ENCODE data around the gene RAB7B. TPM values are rescaled to one million over a fixed set of nuclear protein-coding genes. Genes with fewer than 3 reads are reported as not detected.

The RAB7B gene
- total and polyA plus RNA-seq, 2 donors from 2014 or later, result 0.73 to 2.0 TPM

DNA sequence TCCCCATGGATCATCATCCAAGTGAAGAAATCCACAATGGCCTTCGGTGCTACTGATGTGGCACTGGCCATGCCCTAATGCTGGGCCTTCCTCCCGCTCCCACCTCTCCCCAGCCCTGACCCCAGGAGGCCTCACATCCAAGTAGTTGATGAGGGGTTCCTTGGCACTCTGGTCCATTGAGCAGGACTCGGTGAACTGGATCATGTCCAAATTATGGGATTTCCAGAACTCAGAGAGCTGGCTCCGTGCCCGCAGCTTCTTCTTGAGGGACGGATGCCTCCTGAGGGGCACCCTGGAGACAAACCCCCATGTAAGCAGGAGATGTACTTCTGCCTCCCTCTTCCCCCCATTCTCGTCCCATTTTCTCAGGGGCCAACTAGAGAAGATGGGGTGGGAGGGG is 19.6 kb upstream of the RAB7B start:
- H3K9me3 ChIP-seq (ENCODE audit: control insufficient read depth in 2 of 3, insufficient read depth in 1 of 3, low read length in 3 of 3), result no peaks in the 10 kb centered on the region
- no peak for FAIRE-seq
- TF ChIP-seq, protein P1, sequence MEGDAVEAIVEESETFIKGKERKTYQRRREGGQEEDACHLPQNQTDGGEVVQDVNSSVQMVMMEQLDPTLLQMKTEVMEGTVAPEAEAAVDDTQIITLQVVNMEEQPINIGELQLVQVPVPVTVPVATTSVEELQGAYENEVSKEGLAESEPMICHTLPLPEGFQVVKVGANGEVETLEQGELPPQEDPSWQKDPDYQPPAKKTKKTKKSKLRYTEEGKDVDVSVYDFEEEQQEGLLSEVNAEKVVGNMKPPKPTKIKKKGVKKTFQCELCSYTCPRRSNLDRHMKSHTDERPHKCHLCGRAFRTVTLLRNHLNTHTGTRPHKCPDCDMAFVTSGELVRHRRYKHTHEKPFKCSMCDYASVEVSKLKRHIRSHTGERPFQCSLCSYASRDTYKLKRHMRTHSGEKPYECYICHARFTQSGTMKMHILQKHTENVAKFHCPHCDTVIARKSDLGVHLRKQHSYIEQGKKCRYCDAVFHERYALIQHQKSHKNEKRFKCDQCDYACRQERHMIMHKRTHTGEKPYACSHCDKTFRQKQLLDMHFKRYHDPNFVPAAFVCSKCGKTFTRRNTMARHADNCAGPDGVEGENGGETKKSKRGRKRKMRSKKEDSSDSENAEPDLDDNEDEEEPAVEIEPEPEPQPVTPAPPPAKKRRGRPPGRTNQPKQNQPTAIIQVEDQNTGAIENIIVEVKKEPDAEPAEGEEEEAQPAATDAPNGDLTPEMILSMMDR (IDR thresholded peaks at IDR 0.05; ENCODE audit: borderline replicate concordance, extremely low read depth, insufficient read depth), result no peak
- H3K9ac ChIP-seq (ENCODE audit: low read length in 3 of 3), result no peak overlapping the region
- no peak overlapping the region for H3K27ac ChIP-seq (ENCODE audit: low read depth in 2 of 2, low read length in 2 of 2)
- H3K4me3 ChIP-seq (ENCODE audit: low read length in 3 of 3), result no peak overlapping the region
- H3K4me1 ChIP-seq (ENCODE audit: control insufficient read depth in 2 of 3, insufficient read depth in 2 of 3, low read depth in 1 of 3, low read length in 3 of 3), result no peaks in the 10 kb centered on the region
- intact Hi-C loops (cut with DNase I), result no loop called here
- no peaks in the 10 kb centered on the region for H3K27me3 ChIP-seq (ENCODE audit: control insufficient read depth, insufficient read depth, low read length)
- no peak for DNase-seq
- H3K36me3 ChIP-seq (ENCODE audit: control insufficient read depth in 2 of 3, insufficient read depth in 3 of 3, low read length in 3 of 3), result no peaks in the 10 kb centered on the region

DNA sequence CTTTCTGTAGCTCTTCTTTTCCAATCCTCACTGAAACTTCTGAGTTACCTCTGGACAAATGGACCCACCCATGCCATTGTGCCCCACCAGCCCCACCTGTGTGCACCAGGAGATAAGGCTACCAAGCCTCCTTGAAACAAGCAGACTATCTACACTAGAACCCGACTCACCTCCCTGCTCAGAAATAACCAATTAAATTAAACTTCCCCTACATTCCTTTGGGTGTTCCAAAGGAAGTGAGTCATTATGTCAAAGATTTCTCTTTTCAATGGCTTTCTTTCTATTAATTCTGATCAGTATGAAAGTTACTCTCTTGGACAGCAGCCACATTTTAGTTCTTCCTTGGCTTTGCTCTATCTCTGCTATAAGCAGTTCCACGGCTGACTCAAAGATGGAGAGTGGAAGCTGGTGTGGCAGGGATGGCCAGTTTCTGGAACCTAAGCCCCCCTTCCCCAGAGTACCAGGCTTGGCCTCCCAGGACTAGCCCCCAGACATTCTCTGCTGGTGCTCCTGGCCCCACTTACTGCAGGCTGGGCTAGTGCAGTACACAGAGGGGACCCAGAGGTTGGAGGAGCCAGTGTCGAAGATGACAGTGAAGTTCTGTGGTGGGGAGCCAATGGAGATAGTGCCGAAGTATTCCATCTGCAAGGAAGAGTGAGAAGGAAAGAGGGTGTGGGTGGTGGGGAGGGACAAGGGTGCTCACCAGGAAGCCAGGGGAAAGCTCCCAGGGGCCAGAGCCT is 18.6 kb upstream of the RAB7B start:
- FAIRE-seq (no peak), DNase-seq (no peak)
- Histone ChIP-seq H3K9me3 (ENCODE audit: control insufficient read depth in 2 of 3, insufficient read depth in 1 of 3, low read length in 3 of 3) (no peaks in the 10 kb centered on the region), H3K36me3 (ENCODE audit: control insufficient read depth in 2 of 3, insufficient read depth in 3 of 3, low read length in 3 of 3) (no peaks in the 10 kb centered on the region), H3K4me1 (ENCODE audit: control insufficient read depth in 2 of 3, insufficient read depth in 2 of 3, low read depth in 1 of 3, low read length in 3 of 3) (no peaks in the 10 kb centered on the region), H3K4me3 (ENCODE audit: low read length in 3 of 3) (no peak overlapping the region), H3K27me3 (ENCODE audit: control insufficient read depth, insufficient read depth, low read length) (no peaks in the 10 kb centered on the region), H3K9ac (ENCODE audit: low read length in 3 of 3) (no peak overlapping the region), H3K27ac (ENCODE audit: low read depth in 2 of 2, low read length in 2 of 2) (no peak overlapping the region)
- TF ChIP-seq, protein P1 (IDR thresholded peaks at IDR 0.05; ENCODE audit: borderline replicate concordance, extremely low read depth, insufficient read depth), result no peak
- intact Hi-C loops (cut with DNase I), result no loop called here

DNA sequence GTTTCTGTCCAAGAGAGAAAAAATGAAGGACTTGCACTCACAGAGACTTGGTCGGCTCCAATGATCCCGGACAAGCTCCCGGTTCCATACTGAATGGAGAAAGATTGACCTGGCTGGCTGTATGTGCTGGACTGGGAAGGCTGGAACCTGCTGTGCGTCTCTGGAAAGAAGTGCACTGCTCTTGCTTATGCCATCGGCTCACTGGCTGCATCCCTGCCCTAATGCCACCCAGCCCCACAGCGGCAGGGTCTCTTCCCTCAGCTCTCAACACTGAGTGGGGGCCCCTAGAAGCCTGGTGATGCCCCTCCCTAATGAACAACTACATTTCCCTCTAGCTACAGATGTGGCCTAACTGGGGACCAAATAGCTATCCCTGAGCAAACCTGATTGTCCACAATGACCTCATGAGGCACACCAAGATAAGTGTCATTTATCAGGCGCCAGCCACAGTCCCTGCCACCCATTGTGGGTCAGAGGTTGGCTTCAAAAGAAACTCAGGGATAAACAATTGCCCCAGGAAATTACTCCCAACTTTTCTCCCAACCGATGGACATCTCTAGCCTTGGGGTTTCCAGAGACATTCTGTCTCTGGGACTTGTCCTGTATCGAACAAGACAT is 17.9 kb upstream of the RAB7B start:
- FAIRE-seq (no peak), DNase-seq (no peak)
- Histone ChIP-seq H3K27ac (ENCODE audit: low read depth in 2 of 2, low read length in 2 of 2) (no peak overlapping the region), H3K36me3 (ENCODE audit: control insufficient read depth in 2 of 3, insufficient read depth in 3 of 3, low read length in 3 of 3) (no peaks in the 10 kb centered on the region), H3K4me3 (ENCODE audit: low read length in 3 of 3) (no peak overlapping the region), H3K9ac (ENCODE audit: low read length in 3 of 3) (no peak overlapping the region), H3K27me3 (ENCODE audit: control insufficient read depth, insufficient read depth, low read length) (no peaks in the 10 kb centered on the region), H3K4me1 (ENCODE audit: control insufficient read depth in 2 of 3, insufficient read depth in 2 of 3, low read depth in 1 of 3, low read length in 3 of 3) (no peaks in the 10 kb centered on the region), H3K9me3 (ENCODE audit: control insufficient read depth in 2 of 3, insufficient read depth in 1 of 3, low read length in 3 of 3) (no peaks in the 10 kb centered on the region)
- intact Hi-C loops (cut with DNase I), result no loop called here
- TF ChIP-seq, protein P1 (IDR thresholded peaks at IDR 0.05; ENCODE audit: borderline replicate concordance, extremely low read depth, insufficient read depth), result no peak

Data from kidney (tissue), 14 donors.